Small intestine (tissue), 7 donors: ENCODE results near the gene COPG2. TPM values are rescaled to one million over a fixed set of nuclear protein-coding genes. Genes with fewer than 3 reads are reported as not detected.
A peak's percentile ranks its signal among the peaks of the same experiment; 100 is the strongest.
"Not testable (repeated sequence)": the region's sequence is repeated elsewhere in the genome, so short reads cannot be mapped to it uniquely, and the experiment has no call there.

Source experiments
- DNase-seq, 2 donors: peaks; one replicate each; pipeline versions ENCODE4 v3.0.0 to v3.0.0-alpha.2; 2013
- FAIRE-seq: peaks from 2 replicates; lab custom pipeline; 2012; peaks lifted over from hg19 to GRCh38; lab: Jason Lieb, UNC
- H3K27ac ChIP-seq, 3 donors: one replicate each; pipeline ENCODE4 v1.5.1; 2013; ENCODE audit warnings: low read length in 2 of 3, mild to moderate bottlenecking in 2 of 3, control low read depth in 1 of 3, inconsistent platforms in 1 of 3, low read depth in 1 of 3, moderate library complexity in 1 of 3
- H3K27me3 ChIP-seq, 3 donors: one replicate each; pipeline ENCODE4 v1.6.1; 2013; ENCODE audit warnings: low read length in 3 of 3, inconsistent platforms in 1 of 3; ENCODE audit not compliant: control insufficient read depth in 3 of 3, insufficient read depth in 3 of 3
- H3K36me3 ChIP-seq, 3 donors: one replicate each; pipeline ENCODE4 v1.6.1; 2013; ENCODE audit warnings: low read length in 3 of 3, inconsistent platforms in 1 of 3, low read depth in 1 of 3, mild to moderate bottlenecking in 1 of 3, moderate library complexity in 1 of 3; ENCODE audit not compliant: control insufficient read depth in 3 of 3, insufficient read depth in 2 of 3
- H3K4me1 ChIP-seq, 3 donors: one replicate each; pipeline ENCODE4 v1.6.1; 2013; ENCODE audit warnings: low read length in 2 of 3, inconsistent platforms in 1 of 3, low read depth in 1 of 3, mild to moderate bottlenecking in 1 of 3, moderate library complexity in 1 of 3; ENCODE audit not compliant: control insufficient read depth in 3 of 3, insufficient read depth in 2 of 3
- H3K4me3 ChIP-seq, 3 donors: one replicate each; pipeline ENCODE4 v1.5.1; 2013; ENCODE audit warnings: low read length in 3 of 3, control low read depth in 1 of 3, inconsistent platforms in 1 of 3, low read depth in 1 of 3, mild to moderate bottlenecking in 1 of 3, moderate library complexity in 1 of 3
- H3K9me3 ChIP-seq, 2 donors: one replicate each; pipeline ENCODE4 v1.6.1; 2013; ENCODE audit warnings: low read depth in 1 of 2, low read length in 1 of 2; ENCODE audit not compliant: control insufficient read depth in 2 of 2, insufficient read depth in 1 of 2
- WGBS, 3 donors: extraction: QIAGEN DNeasy Blood & Tissue Kit; methylation state at CpG; one replicate each; pipeline ENCODE4 v1.1.7; 2013; 5-methylcytosine and 5-hydroxymethylcytosine counted together
- polyA plus RNA-seq, 4 donors: library from polyadenylated mRNA; stranded (reverse) in 3 of 4; unstranded in 1 of 4; fragments of 200-250 nt in 3 of 4; fragments of 120-200 nt in 1 of 4; gene quantifications; one replicate each; pipeline versions ENCODE4 v1.2.1 to v1.2.3, GENCODE V29; 2013
- donor health status: healthy with polysubstance abuse.
- donor health status: control.
- donor health status: control.
- donor health status: Bipolar disorder and iron deficiency.
- donor health status: healthy.

COPG2 gene
- polyA plus RNA-seq, 4 donors: 5.1 to 17.8 (median 10.7) TPM

DNA sequence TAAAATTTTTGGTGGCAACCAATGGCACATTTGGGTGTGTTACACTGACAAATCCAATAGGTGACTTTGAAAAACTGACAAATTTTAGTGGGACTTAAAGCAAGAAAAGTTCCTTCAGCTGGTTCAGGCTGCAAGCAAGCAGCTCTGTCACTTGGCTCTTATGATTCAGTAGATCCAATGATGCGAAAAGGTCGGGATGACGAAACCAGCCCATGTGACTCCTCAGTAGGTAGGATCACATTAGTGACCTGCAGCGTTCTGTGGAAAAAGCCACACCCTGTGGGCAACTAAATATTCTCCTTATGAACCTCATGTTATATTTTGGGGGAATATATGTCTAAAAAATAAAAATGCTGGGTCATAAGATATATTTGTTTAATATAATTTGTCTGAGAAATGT is 31.1 kb upstream of the COPG2 start:
- WGBS, 3 donors: 45 to 60% (median 52%) methylated on average over 4 of the region's 4 CpGs
- no peak for FAIRE-seq

DNA sequence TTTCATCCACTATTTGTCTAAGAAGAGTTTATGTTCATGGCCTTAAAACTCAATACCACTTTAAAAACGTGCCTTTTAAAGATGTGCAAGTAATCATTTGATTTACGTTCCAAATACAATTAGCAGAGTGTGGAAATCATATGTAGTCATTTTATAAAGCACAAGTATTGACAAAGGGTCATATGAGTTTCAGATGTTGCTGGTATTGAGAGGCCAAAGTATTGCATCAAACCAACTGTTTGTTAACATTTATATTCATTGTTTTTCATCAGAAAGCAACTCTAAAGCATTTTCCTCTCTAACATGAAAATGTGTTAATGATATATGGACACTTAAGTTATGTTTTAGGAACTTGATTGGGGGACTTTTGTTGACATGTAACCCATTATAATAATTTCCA is 29.3 kb upstream of the COPG2 start:
- FAIRE-seq: no peak
- no peak for DNase-seq
- no peaks in the 10 kb centered on the region for H3K4me1 ChIP-seq
- no peak overlapping the region for H3K27ac ChIP-seq
- H3K27me3 ChIP-seq: no peaks in the 10 kb centered on the region
- H3K4me3 ChIP-seq: no peak overlapping the region
- 74 to 76% (median 74%) methylated on average over 2 of the region's 2 CpGs for WGBS, 3 donors
- no peaks in the 10 kb centered on the region for H3K36me3 ChIP-seq
- H3K9me3 ChIP-seq: no peaks in the 10 kb centered on the region

More for the DNA sequence above, 31.1 kb upstream of the COPG2 start:
- Histone ChIP-seq H3K4me1 (no peaks in the 10 kb centered on the region), H3K36me3 (no peaks in the 10 kb centered on the region), H3K4me3 (no peak overlapping the region), H3K27ac (no peak overlapping the region), H3K27me3 (no peaks in the 10 kb centered on the region), H3K9me3 (no peaks in the 10 kb centered on the region)
- DNase-seq: no peak

DNA sequence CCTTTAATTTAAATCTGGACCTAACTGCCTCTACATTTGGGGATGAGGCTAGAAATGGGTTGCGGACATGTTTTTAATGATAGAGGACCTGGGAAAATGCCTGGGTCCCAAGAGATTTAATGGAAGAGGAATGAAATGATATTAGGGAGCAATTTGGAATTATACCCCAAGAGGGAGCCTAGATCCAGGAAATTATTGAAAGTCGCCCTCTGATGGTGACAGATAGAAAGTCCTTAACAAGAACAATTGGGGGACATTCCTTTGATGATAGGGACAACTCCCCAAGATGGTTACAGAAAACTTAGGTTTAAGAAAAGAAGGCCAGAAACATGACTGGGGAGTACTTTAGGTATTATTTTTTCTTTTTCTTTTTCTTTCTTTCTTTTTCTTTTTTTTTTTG is 27.3 kb upstream of the COPG2 start:
- no peak overlapping the region for H3K27ac ChIP-seq
- H3K9me3 ChIP-seq: no peaks in the 10 kb centered on the region
- no peak overlapping the region for H3K4me3 ChIP-seq
- DNase-seq (peak; percentile 18 to 27), FAIRE-seq (no peak)
- H3K27me3 ChIP-seq: no peaks in the 10 kb centered on the region
- 48 to 54% (median 48%) methylated on average over 2 of the region's 2 CpGs for WGBS, 3 donors
- no peaks in the 10 kb centered on the region for H3K4me1 ChIP-seq
- H3K36me3 ChIP-seq: no peaks in the 10 kb centered on the region

DNA sequence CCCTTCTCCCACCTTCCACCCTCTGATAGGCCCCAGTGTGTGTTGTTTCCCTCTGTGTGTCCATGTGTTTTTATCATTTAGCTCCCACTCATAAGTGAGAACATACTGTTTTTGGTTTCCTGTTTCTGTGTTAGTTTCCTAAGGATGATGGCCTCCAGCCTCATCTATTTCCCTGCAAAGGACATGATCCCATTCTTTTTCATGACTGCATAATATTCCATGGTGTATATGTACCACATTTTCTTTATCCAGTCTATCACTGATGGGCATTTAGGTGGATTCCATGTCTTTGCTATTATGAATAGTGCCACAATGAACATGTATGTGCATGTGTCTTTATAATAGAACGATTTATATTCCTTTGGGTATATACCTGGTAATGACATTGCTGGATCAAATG is 23.8 kb upstream of the COPG2 start:
- WGBS, 3 donors: 87 to 95% (median 87%) methylated on average over 1 of the region's 1 CpG
- H3K9me3 ChIP-seq: not testable (repeated sequence)

DNA sequence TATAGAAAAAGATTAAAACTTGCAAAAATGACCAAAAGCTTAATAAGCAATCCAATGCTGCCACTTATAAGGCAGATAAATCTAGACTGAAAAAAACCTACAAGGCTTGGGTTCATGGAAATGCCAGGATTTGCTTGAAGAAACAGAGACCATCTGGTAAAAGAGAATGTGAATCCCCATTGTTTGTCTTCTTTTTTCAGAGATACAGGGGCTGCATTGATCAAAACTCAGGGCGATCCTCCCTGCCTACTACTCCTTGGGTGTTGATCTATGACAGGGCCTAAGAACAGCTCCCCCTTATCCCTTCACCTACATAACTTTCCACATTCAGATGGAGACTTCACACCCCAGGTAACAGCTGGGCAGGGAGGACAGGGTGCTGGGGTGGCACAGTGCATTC is 21.1 kb upstream of the COPG2 start:
- peaks cover 0 to 3% of the 10 kb centered on the region in 2 donors for H3K9me3 ChIP-seq
- WGBS, 3 donors: 88 to 92% (median 89%) methylated on average over 1 of the region's 1 CpG

More for the DNA sequence above, 23.8 kb upstream of the COPG2 start:
- H3K27ac ChIP-seq, H3K36me3 ChIP-seq, H3K4me3 ChIP-seq, FAIRE-seq, DNase-seq, H3K4me1 ChIP-seq, H3K27me3 ChIP-seq: not testable (repeated sequence)

DNA sequence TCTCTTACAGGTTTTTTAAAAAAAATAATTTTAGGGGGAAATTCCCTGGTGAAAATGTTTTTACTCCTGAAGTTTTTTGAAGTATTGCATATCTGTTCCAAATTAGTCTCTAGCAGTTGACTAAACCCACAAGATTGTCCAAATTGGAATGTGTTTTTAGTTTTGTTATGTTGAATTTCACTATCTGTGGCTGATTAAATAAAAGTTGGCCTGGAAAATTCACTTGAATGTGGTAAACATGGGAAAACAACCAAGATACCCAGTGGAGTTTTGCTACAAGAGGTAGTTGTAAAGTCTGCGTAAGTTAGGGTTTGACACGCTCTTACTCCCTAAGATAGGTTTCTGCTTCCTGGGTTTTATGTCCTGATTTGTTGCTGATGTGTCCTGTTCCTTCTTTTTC is 14.5 kb upstream of the COPG2 start:
- Histone ChIP-seq H3K4me3 (no peak overlapping the region), H3K4me1 (no peaks in the 10 kb centered on the region), H3K36me3 (no peaks in the 10 kb centered on the region), H3K9me3 (no peaks in the 10 kb centered on the region), H3K27ac (no peak overlapping the region), H3K27me3 (no peaks in the 10 kb centered on the region)
- no peak for FAIRE-seq
- DNase-seq: no peak
- 96 to 100% (median 98%) methylated on average over 2 of the region's 2 CpGs for WGBS, 3 donors

More for the DNA sequence above, 21.1 kb upstream of the COPG2 start:
- Histone ChIP-seq H3K27me3 (peaks cover 0 to 2% (median 0%) of the 10 kb centered on the region in 3 donors), H3K4me1 (no peaks in the 10 kb centered on the region), H3K4me3 (no peak overlapping the region), H3K27ac (no peak overlapping the region), H3K36me3 (no peaks in the 10 kb centered on the region)
- no peak for FAIRE-seq
- no peak for DNase-seq

DNA sequence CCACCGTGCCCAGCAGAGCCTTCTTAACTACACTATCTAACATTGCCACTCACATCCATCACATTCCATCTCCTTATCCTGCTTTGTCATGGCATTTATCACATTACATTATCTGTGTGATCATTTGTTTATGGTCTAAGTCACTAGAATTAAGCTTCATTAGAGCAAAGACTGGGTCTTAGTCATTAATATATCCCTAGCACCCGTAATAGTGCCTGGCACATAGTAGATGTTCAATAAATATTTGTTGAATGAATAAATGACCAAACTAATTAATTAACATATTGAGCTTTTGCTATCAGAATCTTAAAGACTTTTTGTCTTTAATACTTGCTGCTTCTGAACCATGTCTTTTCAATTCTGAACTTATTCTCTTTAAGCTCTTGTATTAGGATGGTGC is 5.9 kb upstream of the COPG2 start:
- Histone ChIP-seq H3K9me3 (no peaks in the 10 kb centered on the region), H3K36me3 (no peaks in the 10 kb centered on the region), H3K27ac (no peak overlapping the region), H3K4me1 (no peaks in the 10 kb centered on the region), H3K4me3 (no peak overlapping the region), H3K27me3 (no peaks in the 10 kb centered on the region)
- no peak for DNase-seq
- 48 to 67% (median 58%) methylated on average over 2 of the region's 2 CpGs for WGBS, 3 donors
- FAIRE-seq: no peak

DNA sequence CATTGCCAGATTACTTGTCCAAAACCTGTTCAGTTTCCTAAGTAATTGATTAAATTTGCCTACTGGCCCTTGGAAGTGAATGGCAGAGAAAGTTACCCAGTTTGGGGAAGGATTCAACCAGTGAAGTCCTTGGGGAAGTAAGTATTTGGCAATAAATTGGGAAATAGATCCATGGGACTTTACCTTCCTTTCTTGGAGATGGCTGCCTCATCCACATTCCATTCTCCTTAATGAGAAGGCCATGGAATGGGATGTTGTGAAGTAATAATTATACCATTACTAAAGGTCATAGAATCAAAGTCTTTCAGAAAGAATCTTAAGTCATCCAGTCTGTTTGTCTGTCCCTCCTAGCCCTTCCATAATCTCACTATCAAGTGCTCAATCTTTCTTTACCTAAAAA is 4.5 kb upstream of the COPG2 start:
- no peak overlapping the region for H3K4me3 ChIP-seq
- no peaks in the 10 kb centered on the region for H3K4me1 ChIP-seq
- H3K27me3 ChIP-seq: no peaks in the 10 kb centered on the region
- no peaks in the 10 kb centered on the region for H3K36me3 ChIP-seq
- H3K27ac ChIP-seq: no peak overlapping the region
- DNase-seq (no peak), FAIRE-seq (no peak)
- H3K9me3 ChIP-seq: no peaks in the 10 kb centered on the region

DNA sequence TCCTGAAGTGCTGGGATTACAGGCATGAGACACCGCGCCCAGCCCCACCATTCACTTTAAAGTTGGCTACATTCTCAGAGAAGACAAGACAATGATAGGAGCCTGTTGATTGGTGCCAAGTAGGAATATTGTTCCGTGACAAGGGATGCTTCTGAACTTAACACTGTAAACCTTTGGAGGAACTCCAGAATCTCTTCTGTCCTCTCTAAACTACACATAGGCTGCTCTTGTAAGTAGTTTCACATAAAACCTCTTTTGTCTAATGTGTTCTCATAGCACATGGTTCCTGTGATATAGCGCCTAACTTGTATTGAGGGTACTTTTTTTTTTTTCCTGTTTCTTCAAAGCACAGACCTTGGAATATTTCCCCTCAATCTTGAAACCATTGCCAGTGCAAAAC is 3.6 kb upstream of the COPG2 start:
- no peak for FAIRE-seq
- H3K4me3 ChIP-seq: no peak overlapping the region
- 77 to 95% (median 86%) methylated on average over 4 of the region's 4 CpGs for WGBS, 3 donors
- no peaks in the 10 kb centered on the region for H3K36me3 ChIP-seq
- no peaks in the 10 kb centered on the region for H3K4me1 ChIP-seq
- H3K27ac ChIP-seq: no peak overlapping the region
- H3K27me3 ChIP-seq: no peaks in the 10 kb centered on the region
- H3K9me3 ChIP-seq: no peaks in the 10 kb centered on the region
- no peak for DNase-seq
